Measurements from ENCODE around the gene SNTB2. TPM values are rescaled to one million over a fixed set of nuclear protein-coding genes. Genes with fewer than 3 reads are reported as not detected.

The SNTB2 gene
- polyA plus RNA-seq, 1 experiment = 50.5 TPM

DNA sequence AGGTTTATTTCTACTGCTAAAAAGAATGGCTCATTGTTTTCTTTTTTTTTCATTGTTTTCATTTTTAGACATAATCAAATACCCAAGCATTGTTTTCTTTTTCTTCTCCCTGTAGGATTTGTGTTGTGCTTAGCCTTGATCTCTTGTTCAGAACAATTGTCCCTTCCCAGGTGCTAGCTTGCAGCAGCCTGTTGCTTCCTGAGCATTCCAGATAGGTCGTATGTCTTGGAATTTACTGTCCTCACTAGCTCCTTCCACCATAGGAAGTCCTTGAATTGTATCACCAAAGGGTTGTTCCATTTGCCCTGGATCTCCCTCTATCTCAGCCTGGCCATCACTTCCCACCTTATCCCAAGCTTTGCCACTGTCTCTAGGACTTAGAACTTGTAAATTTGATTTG, 114.2 kb downstream of the SNTB2 start:
- CTCF ChIA-PET = interaction anchor here (0.7 to 1.4 kb wide), 4 partner anchors 14 to 147 kb away, joined by 3 read pairs; no protein-coding TSS in a partner anchor
- no peak overlapping the region for H3K4me3 ChIP-seq (ENCODE audit: low read depth, low read length)
- no peak for DNase-seq (ENCODE audit: low read depth)
- H3K27me3 ChIP-seq (ENCODE audit: control insufficient read depth, insufficient read depth, low read length) = no peaks in the 10 kb centered on the region
- TF ChIP-seq, protein P1, sequence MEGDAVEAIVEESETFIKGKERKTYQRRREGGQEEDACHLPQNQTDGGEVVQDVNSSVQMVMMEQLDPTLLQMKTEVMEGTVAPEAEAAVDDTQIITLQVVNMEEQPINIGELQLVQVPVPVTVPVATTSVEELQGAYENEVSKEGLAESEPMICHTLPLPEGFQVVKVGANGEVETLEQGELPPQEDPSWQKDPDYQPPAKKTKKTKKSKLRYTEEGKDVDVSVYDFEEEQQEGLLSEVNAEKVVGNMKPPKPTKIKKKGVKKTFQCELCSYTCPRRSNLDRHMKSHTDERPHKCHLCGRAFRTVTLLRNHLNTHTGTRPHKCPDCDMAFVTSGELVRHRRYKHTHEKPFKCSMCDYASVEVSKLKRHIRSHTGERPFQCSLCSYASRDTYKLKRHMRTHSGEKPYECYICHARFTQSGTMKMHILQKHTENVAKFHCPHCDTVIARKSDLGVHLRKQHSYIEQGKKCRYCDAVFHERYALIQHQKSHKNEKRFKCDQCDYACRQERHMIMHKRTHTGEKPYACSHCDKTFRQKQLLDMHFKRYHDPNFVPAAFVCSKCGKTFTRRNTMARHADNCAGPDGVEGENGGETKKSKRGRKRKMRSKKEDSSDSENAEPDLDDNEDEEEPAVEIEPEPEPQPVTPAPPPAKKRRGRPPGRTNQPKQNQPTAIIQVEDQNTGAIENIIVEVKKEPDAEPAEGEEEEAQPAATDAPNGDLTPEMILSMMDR (IDR thresholded peaks at IDR 0.05; ENCODE audit: insufficient read depth, low read depth, low read length) = no peak
- H3K36me3 ChIP-seq (ENCODE audit: control insufficient read depth, insufficient read depth, low read length) = peaks cover 7% of the 10 kb centered on the region
- POLR2A ChIA-PET = no interaction called here

DNA sequence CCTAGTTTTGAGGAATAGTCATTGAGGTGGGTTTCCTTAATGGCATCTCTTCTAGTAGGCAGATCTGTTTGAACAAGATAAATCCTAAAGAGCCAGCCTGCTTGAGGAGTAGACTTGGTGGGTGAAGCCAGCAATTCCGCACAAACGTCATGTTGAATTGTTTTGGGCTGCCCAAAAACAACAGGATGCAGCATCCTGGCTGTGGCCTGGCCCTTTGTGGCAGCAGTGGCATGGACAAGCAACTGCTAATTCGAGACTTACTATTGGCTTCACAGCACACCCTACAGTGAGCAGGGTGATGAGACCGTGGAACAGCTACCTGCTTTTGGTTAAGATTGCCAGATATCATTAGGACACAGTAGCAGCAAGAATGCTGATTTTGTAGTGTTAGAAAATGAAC, 114.9 kb downstream of the SNTB2 start:
- TF ChIP-seq, protein P1 (IDR thresholded peaks at IDR 0.05; ENCODE audit: insufficient read depth, low read depth, low read length) = no peak
- ChIA-PET CTCF (interaction anchor here (0.7 to 1.4 kb wide), 2 partner anchors 136 to 148 kb away, joined by 3 read pairs; no protein-coding TSS in a partner anchor), POLR2A (no interaction called here)
- H3K4me3 ChIP-seq (ENCODE audit: low read depth, low read length) = no peak overlapping the region
- DNase-seq (ENCODE audit: low read depth) = no peak
- no peaks in the 10 kb centered on the region for H3K27me3 ChIP-seq (ENCODE audit: control insufficient read depth, insufficient read depth, low read length)
- peaks cover 7% of the 10 kb centered on the region for H3K36me3 ChIP-seq (ENCODE audit: control insufficient read depth, insufficient read depth, low read length)

DNA sequence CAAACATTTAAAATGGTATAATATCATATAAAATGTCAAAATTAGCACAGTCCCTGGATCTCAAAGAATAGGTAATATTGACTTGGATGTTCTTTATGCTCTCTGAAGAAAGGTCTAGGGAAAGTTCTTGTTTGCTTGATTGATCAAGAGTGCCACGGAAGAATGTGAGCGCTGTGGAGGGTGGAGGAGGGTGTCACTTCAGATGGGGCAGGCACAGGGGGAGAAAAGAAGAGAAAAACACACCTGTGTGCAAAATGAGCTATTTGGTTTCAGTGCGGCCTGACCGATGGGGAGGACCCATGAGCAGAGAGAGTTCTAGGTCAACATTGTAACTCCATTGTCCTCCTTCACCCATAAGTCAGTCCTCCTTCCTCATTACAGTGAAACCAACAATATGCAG, 115.3 kb downstream of the SNTB2 start:
- no peak for DNase-seq (ENCODE audit: low read depth)
- ChIA-PET CTCF (interaction anchor here (0.9 to 1.4 kb wide), 2 partner anchors 16 to 149 kb away, joined by 3 read pairs; no protein-coding TSS in a partner anchor), POLR2A (no interaction called here)
- Histone ChIP-seq H3K36me3 (ENCODE audit: control insufficient read depth, insufficient read depth, low read length) (peaks cover 7% of the 10 kb centered on the region), H3K4me3 (ENCODE audit: low read depth, low read length) (no peak overlapping the region), H3K27me3 (ENCODE audit: control insufficient read depth, insufficient read depth, low read length) (no peaks in the 10 kb centered on the region)
- TF ChIP-seq, protein P1 (IDR thresholded peaks at IDR 0.05; ENCODE audit: insufficient read depth, low read depth, low read length) = no peak

DNA sequence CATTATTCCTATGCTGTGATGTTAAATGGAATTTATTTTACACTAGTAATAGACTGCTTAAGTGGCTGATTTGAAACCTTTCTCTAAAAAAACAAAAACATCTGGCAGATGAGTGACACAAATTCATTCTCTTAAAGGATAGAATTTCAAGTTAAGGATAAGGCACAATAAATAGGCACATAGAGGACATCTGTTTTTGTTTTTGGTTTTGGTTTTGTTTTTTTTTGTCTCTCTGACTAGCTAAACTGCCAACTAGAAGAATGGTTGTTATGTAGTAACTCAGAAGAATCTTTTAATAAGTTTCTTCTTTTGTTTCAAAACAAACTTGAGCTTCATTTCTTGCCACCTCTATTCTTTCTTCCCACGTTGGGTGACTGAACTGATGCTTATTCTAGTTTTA, 119.1 kb downstream of the SNTB2 start:
- DNase-seq (ENCODE audit: low read depth) = peak; percentile 38
- H3K36me3 ChIP-seq (ENCODE audit: control insufficient read depth, insufficient read depth, low read length) = peaks cover 3% of the 10 kb centered on the region; the same call in 1 of the 2 replicates
- no peak overlapping the region for H3K4me3 ChIP-seq (ENCODE audit: low read depth, low read length)
- CTCF ChIA-PET = interaction anchor here (0.7 kb wide), 1 partner anchor 449 kb away, joined by 3 read pairs; the partner anchor contains the start of gene NOB1
- no peaks in the 10 kb centered on the region for H3K27me3 ChIP-seq (ENCODE audit: control insufficient read depth, insufficient read depth, low read length)
- POLR2A ChIA-PET = interaction anchor here (0.6 kb wide), 1 partner anchor 352 kb away, joined by 3 read pairs; no protein-coding TSS in a partner anchor
- TF ChIP-seq, protein P1 (IDR thresholded peaks at IDR 0.05; ENCODE audit: insufficient read depth, low read depth, low read length) = no peak

DNA sequence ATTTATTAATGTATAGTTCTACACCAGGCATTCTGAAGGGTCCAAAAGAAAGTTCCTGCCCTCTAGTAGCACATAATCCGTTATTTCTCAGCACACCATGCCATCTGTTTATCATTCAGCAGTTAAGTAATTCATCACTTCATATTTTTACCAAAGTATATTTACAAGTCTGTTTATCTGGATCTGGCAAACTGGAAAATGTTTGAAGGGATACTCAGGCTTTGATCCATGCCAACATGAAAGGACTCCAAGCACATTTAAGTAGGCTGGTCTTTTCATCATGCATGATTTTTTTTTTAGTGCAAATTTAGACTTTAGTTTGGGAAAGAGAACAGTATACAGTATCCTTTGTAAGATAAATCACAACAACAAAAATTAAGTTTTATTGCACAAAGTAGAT, 120.1 kb downstream of the SNTB2 start:
- ChIA-PET CTCF (no interaction called here), POLR2A (no interaction called here)
- Histone ChIP-seq H3K27me3 (ENCODE audit: control insufficient read depth, insufficient read depth, low read length) (no peaks in the 10 kb centered on the region), H3K4me3 (ENCODE audit: low read depth, low read length) (no peak overlapping the region), H3K36me3 (ENCODE audit: control insufficient read depth, insufficient read depth, low read length) (0 out of 2 replicates have a peak, but pooled peaks cover 2% of the 10 kb centered on the region)
- TF ChIP-seq, protein P1 (IDR thresholded peaks at IDR 0.05; ENCODE audit: insufficient read depth, low read depth, low read length) = no peak
- DNase-seq (ENCODE audit: low read depth) = no peak
